NCI-H2196 treated with DMSO at 0.1 percent for 48 hours (cell line): ENCODE measurements around the gene COX4I1.

Experiments
- DNase-seq: peaks from one replicate; lab custom pipeline; 2025; ENCODE audit not compliant: unreplicated experiment; lab: John Stamatoyannopoulos, UW

COX4I1 gene

GRCh38 chr16:85765767-85766166 is 33.7 kb upstream of the COX4I1 start:
- DNase-seq = no peak

DNA sequence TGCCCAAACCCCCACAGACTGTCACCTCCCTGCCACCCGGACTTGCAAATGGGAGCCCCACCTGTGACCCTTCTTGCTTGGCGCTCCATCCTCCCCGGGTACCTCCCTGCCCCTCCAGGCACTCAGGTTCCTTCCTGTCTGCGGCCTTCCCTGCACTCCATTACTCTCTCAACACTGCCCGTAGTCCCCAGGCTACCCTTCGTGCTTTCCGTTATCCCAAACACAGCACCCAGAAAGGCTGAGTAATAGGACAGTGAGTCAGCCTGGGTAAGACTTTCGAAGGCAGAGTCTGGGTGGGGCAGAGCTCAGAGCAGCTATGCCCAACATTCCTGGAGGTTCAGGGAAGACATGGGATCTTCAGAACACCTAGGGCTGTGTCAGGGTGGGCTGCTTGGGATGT is 32.0 kb upstream of the COX4I1 start:
- DNase-seq = no peak

DNA sequence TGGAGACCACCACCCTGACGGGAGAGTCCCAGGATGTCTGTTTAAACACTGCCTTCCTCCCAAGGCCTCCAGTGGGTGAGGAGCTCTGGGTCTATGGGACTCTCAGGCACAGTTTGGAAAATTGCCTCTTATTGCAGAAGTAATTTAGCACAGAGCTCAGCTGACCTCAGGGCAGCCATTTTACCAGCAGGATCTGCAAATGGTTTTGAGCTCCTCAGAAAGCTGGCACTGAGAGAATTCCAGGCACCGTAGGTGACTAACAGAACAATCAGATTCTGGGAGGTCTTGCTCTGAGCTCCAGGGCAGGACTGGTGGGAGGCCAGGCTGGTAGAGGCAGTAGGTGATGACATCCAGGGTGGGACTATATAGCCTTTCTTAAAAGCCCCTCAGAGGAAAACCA is 31.3 kb upstream of the COX4I1 start:
- DNase-seq = no peak

DNA sequence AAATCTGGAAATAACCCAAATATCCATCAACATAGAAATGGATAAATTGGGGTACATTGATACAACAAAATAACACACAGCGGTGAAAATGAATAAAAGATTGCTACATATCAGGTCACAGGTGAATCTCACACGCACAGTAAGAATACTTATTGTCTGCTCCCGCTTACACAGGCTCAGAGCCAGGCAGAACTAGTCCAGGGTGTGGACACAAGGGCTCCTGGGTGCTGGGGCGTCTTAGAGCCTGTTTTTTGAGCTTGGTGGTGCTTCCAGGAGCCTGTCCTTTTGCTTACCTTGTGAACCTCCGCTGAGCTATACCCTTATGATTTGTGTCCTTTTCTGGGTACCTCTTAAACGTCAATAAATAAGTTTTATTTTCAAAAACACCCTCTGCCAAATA is 28.8 kb upstream of the COX4I1 start:
- no peak for DNase-seq

DNA sequence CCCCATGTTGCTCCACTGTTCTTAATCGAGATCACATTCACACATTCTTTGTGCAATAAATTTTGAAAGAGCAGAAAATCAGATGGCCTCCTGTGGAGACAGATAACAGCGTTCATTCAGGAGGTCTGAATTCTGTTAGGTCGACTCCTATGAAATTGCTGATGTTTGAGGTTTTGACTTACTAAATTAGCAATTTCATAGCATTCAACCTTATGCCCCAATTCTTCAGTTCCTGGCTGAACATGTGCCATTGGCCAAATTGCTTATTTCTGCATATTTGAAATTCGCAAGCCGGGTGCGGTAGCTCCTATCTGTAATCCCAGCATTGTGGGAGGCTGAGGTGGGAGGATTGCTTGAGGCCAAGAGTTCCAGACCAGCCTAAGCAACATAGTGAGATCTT is 26.5 kb upstream of the COX4I1 start:
- no peak for DNase-seq

DNA sequence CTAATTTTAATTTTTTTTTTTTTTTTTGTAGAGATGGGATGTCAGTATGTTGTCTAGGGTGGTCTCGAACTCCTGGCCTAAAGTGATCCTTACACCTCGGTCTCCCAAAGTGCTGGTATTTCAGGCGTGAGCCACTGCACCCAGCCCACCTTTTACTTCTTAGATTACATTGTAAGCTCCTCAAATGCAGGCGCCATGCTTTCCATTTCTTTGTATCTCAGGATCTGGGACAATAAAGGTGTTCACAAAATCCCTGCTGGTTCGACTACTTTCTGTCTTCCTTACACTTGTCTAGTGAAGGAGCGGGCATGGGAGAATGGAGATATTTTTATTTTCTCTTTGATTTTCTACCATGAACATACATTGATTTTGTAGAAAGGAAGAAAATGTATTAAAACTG is 25.4 kb upstream of the COX4I1 start:
- DNase-seq = no peak

- DNase-seq = no peak
Measured at GRCh38 chr16:85774811-85775210, 24.7 kb upstream of the COX4I1 start.

- DNase-seq = no peak
Measured at GRCh38 chr16:85777583-85778310, 21.7 kb upstream of the COX4I1 start.

GRCh38 chr16:85778873-85779272 is 20.6 kb upstream of the COX4I1 start:
- no peak for DNase-seq

DNA sequence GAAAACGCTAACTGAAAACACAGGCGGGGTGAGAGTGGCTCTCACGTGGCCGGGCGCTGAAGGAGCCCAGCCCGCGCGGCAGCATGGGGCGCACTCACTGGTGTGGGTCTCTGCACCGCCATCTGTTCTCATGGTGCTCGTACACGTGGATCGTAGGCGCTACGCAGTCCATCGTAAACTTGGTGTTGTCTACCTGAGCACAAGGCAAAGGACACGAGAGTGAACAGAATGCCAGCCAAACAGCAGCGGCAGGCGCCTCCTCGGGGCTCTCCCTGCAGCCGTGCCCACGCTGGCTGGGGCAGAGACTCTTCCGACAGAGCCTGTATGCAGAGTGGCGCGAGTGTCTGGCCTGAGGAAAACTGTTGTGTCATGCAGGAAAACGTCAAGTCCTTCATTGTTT is 19.2 kb upstream of the COX4I1 start:
- DNase-seq = no peak

- DNase-seq = no peak
Measured at GRCh38 chr16:85781156-85781555, 18.3 kb upstream of the COX4I1 start.

- no peak for DNase-seq
Measured at GRCh38 chr16:85781695-85782370, 17.7 kb upstream of the COX4I1 start.

DNA sequence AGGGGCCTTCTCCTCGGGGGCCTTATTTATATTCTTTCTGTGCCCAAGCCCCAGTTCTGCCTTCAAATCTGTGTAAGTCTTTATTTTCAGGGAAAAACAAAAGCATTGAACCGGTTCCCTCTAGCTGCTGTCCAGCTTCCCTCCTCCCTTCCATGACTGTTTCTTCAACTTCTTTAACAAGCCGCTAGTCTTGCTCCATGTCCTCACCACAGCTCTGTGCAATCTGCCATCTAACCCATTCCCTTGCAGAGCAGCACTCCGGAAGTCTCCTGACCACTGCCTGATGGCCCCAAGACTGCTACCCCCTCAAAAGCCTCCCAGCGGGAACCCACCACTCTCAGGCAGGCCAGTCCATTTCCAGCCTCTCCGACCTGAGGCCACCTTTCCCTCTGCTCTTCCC is 17.0 kb upstream of the COX4I1 start:
- DNase-seq = no peak

- DNase-seq = no peak
Measured at GRCh38 chr16:85783441-85783840, 16.1 kb upstream of the COX4I1 start.

GRCh38 chr16:85784813-85785212 is 14.7 kb upstream of the COX4I1 start:
- DNase-seq = no peak

- no peak for DNase-seq
Measured at GRCh38 chr16:85785927-85786326, 13.6 kb upstream of the COX4I1 start.

GRCh38 chr16:85788819-85789218 is 10.7 kb upstream of the COX4I1 start:
- no peak for DNase-seq

DNA sequence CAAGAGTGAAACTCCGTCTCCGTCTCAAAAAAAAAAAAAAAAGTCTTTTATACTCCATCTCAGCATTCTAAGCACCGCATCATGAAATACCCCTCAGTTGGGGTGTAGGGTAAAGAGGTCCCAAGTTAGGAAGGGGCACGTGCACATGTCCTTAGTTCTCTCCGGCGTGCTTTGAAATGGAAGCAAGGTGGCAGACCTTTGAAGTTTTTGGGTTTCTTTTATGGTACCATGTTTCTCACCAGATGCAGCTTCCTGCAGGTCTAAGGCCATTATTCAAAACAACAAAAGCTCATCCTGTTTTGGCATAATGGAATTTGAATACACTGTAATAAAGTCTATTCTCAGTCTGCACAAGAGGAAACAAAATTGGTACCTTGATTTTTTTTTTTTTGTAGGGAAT is 9.7 kb upstream of the COX4I1 start:
- no peak for DNase-seq

DNA sequence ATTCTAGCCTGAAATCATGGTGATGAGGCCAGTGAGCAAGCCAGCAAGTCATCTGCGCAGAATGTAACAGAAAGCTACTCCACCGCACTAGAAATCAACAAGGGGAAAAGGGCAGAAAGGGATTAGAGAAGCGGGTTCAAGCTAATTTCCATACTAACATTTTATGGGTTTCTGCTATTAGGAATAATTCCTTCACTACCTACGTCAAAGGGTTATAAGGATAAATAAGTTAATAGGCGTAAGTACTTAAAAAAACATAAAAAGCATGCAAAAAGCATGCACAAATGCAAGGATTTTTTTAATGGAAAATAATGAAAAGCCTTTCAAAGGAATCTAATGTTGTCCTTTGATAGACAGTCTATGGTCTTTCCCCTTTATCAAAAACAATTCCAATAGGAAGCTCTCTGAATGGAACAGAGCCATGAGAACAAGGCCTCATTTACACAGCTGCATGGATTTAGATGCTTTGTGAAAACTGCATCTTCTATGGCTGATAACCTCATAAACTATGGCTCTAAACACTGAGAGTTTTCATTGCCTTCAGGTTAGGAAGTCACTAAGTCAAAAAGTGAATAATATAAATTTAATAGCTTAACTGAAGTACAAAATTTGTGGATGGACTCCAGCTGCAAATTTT is 5.7 kb upstream of the COX4I1 start:
- DNase-seq = no peak

DNA sequence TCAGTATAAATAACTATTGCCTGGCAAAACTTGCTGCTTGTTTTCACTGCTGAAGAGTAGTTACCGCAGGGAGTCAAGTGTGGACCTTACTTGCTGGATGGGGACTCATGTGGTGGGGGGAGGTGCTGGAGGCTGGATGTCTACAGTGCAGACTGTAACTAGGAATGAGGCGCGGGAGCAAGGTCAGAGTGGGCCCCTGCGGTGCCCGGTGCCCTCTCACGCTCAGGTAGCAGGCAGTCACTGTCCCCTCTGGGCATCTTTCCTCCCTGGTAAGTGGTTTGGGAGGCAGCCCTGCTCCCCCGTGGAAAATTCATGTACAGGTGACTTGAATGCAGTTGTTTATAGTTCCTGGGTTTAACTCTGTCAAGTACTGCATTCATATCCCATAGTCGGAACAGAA is 4.8 kb upstream of the COX4I1 start:
- DNase-seq = no peak

DNA sequence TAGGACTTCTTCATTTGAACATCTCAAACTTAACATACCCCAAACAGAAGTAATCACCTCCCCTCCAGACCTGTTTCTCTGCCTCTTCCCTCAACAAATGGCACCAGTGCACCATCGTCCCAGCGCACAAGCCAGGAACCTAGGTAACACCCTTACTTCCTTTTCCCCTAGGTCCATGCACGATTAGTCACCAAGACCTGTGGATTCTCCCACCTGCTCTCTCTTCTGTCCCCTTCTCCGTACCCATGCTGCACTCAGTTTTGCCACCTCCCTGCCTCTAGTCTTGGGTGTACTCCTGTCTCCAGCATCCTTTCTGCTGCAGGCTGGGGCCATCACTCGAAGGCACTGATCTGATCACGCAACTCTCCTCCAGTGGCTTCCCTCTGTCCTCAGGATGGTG is 3.3 kb upstream of the COX4I1 start:
- no peak for DNase-seq

GRCh38 chr16:85796599-85796998 is 2.9 kb upstream of the COX4I1 start:
- no peak for DNase-seq
